ENCODE results near the gene OCSTAMP.
A peak's percentile ranks its signal among the peaks of the same experiment; 100 is the strongest.

Gene OCSTAMP

GRCh38 chr20:46568570-46569129 lies 18.2 kb upstream of the OCSTAMP start:
- H3K4me3 ChIP-seq (replicated peaks; ENCODE audit: low read depth, low read length): no peak overlapping the region
- DNase-seq (ENCODE audit: low read depth): peak; percentile 89
- TF ChIP-seq CTCF (IDR thresholded peaks at IDR 0.05; ENCODE audit: low read length, missing control alignments): no peak

GRCh38 chr20:46566125-46566524 lies 15.7 kb upstream of the OCSTAMP start:
- no peak for TF ChIP-seq CTCF (IDR thresholded peaks at IDR 0.05; ENCODE audit: low read length, missing control alignments)
- DNase-seq (ENCODE audit: low read depth): no peak
- H3K4me3 ChIP-seq (replicated peaks; ENCODE audit: low read depth, low read length): no peak overlapping the region

- H3K4me3 ChIP-seq (replicated peaks; ENCODE audit: low read depth, low read length): no peak overlapping the region
- no peak for TF ChIP-seq CTCF (IDR thresholded peaks at IDR 0.05; ENCODE audit: low read length, missing control alignments)
- no peak for DNase-seq (ENCODE audit: low read depth)
These were observed 13.9 kb upstream of the OCSTAMP start for GRCh38 chr20:46564241-46564957.

- DNase-seq (ENCODE audit: low read depth): no peak
- H3K4me3 ChIP-seq (replicated peaks; ENCODE audit: low read depth, low read length): no peak overlapping the region
- no peak for TF ChIP-seq CTCF (IDR thresholded peaks at IDR 0.05; ENCODE audit: low read length, missing control alignments)
These were observed 13.4 kb upstream of the OCSTAMP start for GRCh38 chr20:46563860-46564221.

- no peak for DNase-seq (ENCODE audit: low read depth)
- H3K4me3 ChIP-seq (replicated peaks; ENCODE audit: low read depth, low read length): no peak overlapping the region
- no peak for TF ChIP-seq CTCF (IDR thresholded peaks at IDR 0.05; ENCODE audit: low read length, missing control alignments)
These were observed 12.9 kb upstream of the OCSTAMP start for GRCh38 chr20:46563170-46563859.

GRCh38 chr20:46562373-46563169 lies 12.1 kb upstream of the OCSTAMP start:
- peak overlapping the region; percentile 20 for H3K4me3 ChIP-seq (replicated peaks; ENCODE audit: low read depth, low read length)
- DNase-seq (ENCODE audit: low read depth): peak; percentile 63
- TF ChIP-seq CTCF (IDR thresholded peaks at IDR 0.05; ENCODE audit: low read length, missing control alignments): peak; percentile 85
